Naive thymus-derived CD4-positive, alpha-beta T cell (primary cell): ENCODE results near the gene ST3GAL6. TPM values are rescaled to one million over a fixed set of nuclear protein-coding genes. Genes with fewer than 3 reads are reported as not detected.

ENCODE experiments used
- ATAC-seq: fragments of 150-1000 bp; cut with Tn5 transposase; 2 replicates; pipeline ENCODE4 v1.10.0; 2021; ENCODE audit warnings: mild to moderate bottlenecking, moderate library complexity
- CTCF ChIA-PET: fragments of 350-600 bp; sonication (Branson Sonifier 250); formaldehyde crosslinking; loops from one replicate; lab custom pipeline; 2021; ENCODE audit warnings: antibody characterized with exemption; lab: Charles Lee
- POLR2A ChIA-PET: fragments of 350-600 bp; sonication (Branson Sonifier 250); formaldehyde crosslinking; loops from one replicate; lab custom pipeline; 2021; ENCODE audit warnings: antibody characterized with exemption, inconsistent platforms; lab: Charles Lee
- DNase-seq, 9 donors: peaks; one replicate each; pipeline versions ENCODE4 v3.0.0 to v3.0.0-alpha.2; 2020 to 2022; ENCODE audit warnings: mixed read lengths in 1 of 9
- H3K27ac ChIP-seq: one replicate; pipeline ENCODE4 v1.7.0; 2013; ENCODE audit warnings: mild to moderate bottlenecking, low read depth, low read length, moderate library complexity
- H3K27me3 ChIP-seq, 2 donors: one replicate each; pipeline ENCODE4 v1.7.0; 2013; ENCODE audit warnings: low read length in 2 of 2, mild to moderate bottlenecking in 2 of 2, moderate library complexity in 2 of 2; ENCODE audit not compliant: control insufficient read depth in 2 of 2, insufficient read depth in 2 of 2
- H3K36me3 ChIP-seq, 3 experiments: 1 replicate in 2 of 3; 2 replicates in 1 of 3; pipeline ENCODE4 v1.7.0; 2013; ENCODE audit warnings: low read length in 3 of 3, mild to moderate bottlenecking in 3 of 3, moderate library complexity in 1 of 3; ENCODE audit not compliant: insufficient read depth in 3 of 3, control insufficient read depth in 2 of 3
- H3K4me1 ChIP-seq, 2 donors: one replicate each; pipeline ENCODE4 v1.7.0; 2013; ENCODE audit warnings: low read length in 2 of 2, mild to moderate bottlenecking in 2 of 2, moderate library complexity in 1 of 2; ENCODE audit not compliant: control insufficient read depth in 2 of 2, insufficient read depth in 2 of 2
- H3K4me3 ChIP-seq: 2 replicates; pipeline ENCODE4 v1.7.0; 2013; ENCODE audit warnings: mild to moderate bottlenecking, low read length
- H3K9me3 ChIP-seq, 3 experiments: 1 replicate in 2 of 3; 2 replicates in 1 of 3; pipeline ENCODE4 v1.7.0; 2013; ENCODE audit warnings: low read length in 3 of 3; ENCODE audit not compliant: control insufficient read depth in 2 of 3
- H3K27ac Mint-ChIP-seq, 9 donors: one replicate each; pipeline ENCODE4 v1.8.0; 2020 to 2022; ENCODE audit warnings: mixed read lengths in 9 of 9, mild to moderate bottlenecking in 8 of 9, moderate library complexity in 5 of 9, inconsistent platforms in 2 of 9
- H3K27me3 Mint-ChIP-seq, 5 donors: one replicate each; pipeline ENCODE4 v1.8.0; 2021 to 2022; ENCODE audit warnings: mixed read lengths in 5 of 5, mild to moderate bottlenecking in 1 of 5
- H3K36me3 Mint-ChIP-seq, 5 donors: one replicate each; pipeline ENCODE4 v1.8.0; 2020 to 2022; ENCODE audit warnings: mixed read lengths in 5 of 5, mild to moderate bottlenecking in 3 of 5, inconsistent platforms in 1 of 5
- H3K4me1 Mint-ChIP-seq, 7 donors: one replicate each; pipeline ENCODE4 v1.8.0; 2020 to 2022; ENCODE audit warnings: mixed read lengths in 7 of 7, mild to moderate bottlenecking in 3 of 7, inconsistent platforms in 1 of 7
- H3K4me3 Mint-ChIP-seq, 10 donors: one replicate each; pipeline ENCODE4 v1.8.0; 2020 to 2022; ENCODE audit warnings: mild to moderate bottlenecking in 10 of 10, mixed read lengths in 10 of 10, moderate library complexity in 6 of 10, inconsistent platforms in 2 of 10
- H3K9me3 Mint-ChIP-seq, 11 donors: one replicate each; pipeline ENCODE4 v1.8.0; 2020 to 2022; ENCODE audit warnings: mixed read lengths in 11 of 11, mild to moderate bottlenecking in 4 of 11, inconsistent platforms in 1 of 11, moderate library complexity in 1 of 11
- intact Hi-C, 2 donors: fragments of 100-400 bp; cut with micrococcal nuclease; formaldehyde crosslinking; loops; one replicate each; pipeline ENCODE4 v1.15.1; 2023
- polyA plus RNA-seq, 2 donors: library from polyadenylated mRNA; unstranded; fragments of 300-500 nt; fragmentation: Illumina TruSeq; gene quantifications; one replicate each; pipeline ENCODE4 v1.2.3, GENCODE V29; 2021
- total RNA-seq, 6 experiments: library from RNA in 5 of 6; stranded (reverse) in 5 of 6; gene quantifications; 1 replicate in 5 of 6; 2 replicates in 1 of 6; pipeline ENCODE4 v1.2.3 and lab custom pipeline; 2021 to 2026

Gene ST3GAL6
- total and polyA plus RNA-seq, 7 experiments from 2014 or later, result 0.47 to 13.5 (median 0.78) TPM; not detected in 2

- intact Hi-C loops, result no loop called here
- ChIA-PET POLR2A (no interaction called here), CTCF (no interaction called here)
- Histone ChIP-seq H3K4me3 (no peak overlapping the region), H3K27ac (no peak overlapping the region), H3K36me3 (no peaks in the 10 kb centered on the region), H3K27me3 (peaks cover 6% of the 10 kb centered on the region in 2 donors), H3K9me3 (no peaks in the 10 kb centered on the region), H3K4me1 (peaks cover 0 to 5% of the 10 kb centered on the region in 2 donors)
- no peak overlapping the region for H3K27ac Mint-ChIP-seq
- peaks cover 0 to 4% (median 0%) of the 10 kb centered on the region in 5 donors for H3K36me3 Mint-ChIP-seq
- H3K4me3 Mint-ChIP-seq, result no peak overlapping the region
- ATAC-seq (no peak), DNase-seq (no peak)
- peaks cover 40 to 73% (median 50%) of the 10 kb centered on the region in 5 donors for H3K27me3 Mint-ChIP-seq
- peaks cover 0 to 2% (median 0%) of the 10 kb centered on the region in 11 donors for H3K9me3 Mint-ChIP-seq
- peaks cover 0 to 20% (median 16%) of the 10 kb centered on the region in 7 donors for H3K4me1 Mint-ChIP-seq
Observed at GRCh38 chr3:98735761-98736269, 27.3 kb upstream of the ST3GAL6 start.

- Histone ChIP-seq H3K27me3 (peaks cover 6% of the 10 kb centered on the region in 2 donors), H3K9me3 (no peaks in the 10 kb centered on the region), H3K4me3 (no peak overlapping the region), H3K36me3 (no peaks in the 10 kb centered on the region), H3K4me1 (peaks cover 0 to 5% of the 10 kb centered on the region in 2 donors), H3K27ac (no peak overlapping the region)
- no peak for ATAC-seq
- CTCF ChIA-PET, result no interaction called here
- peaks cover 0 to 3% (median 0%) of the 10 kb centered on the region in 5 donors for H3K36me3 Mint-ChIP-seq
- peaks cover 0 to 4% (median 0%) of the 10 kb centered on the region in 11 donors for H3K9me3 Mint-ChIP-seq
- POLR2A ChIA-PET, result no interaction called here
- no peak overlapping the region for H3K4me3 Mint-ChIP-seq
- H3K27ac Mint-ChIP-seq, result no peak overlapping the region
- H3K4me1 Mint-ChIP-seq, result peaks cover 0 to 16% (median 12%) of the 10 kb centered on the region in 7 donors
- intact Hi-C loops, result no loop called here
- peaks cover 39 to 63% (median 52%) of the 10 kb centered on the region in 5 donors for H3K27me3 Mint-ChIP-seq
- no peak for DNase-seq
Observed at GRCh38 chr3:98737301-98737700, 25.8 kb upstream of the ST3GAL6 start.

GRCh38 chr3:98739266-98739665, 23.9 kb upstream of the ST3GAL6 start:
- Mint-ChIP-seq H3K4me3 (no peak overlapping the region), H3K4me1 (peaks cover 0 to 3% (median 0%) of the 10 kb centered on the region in 7 donors), H3K9me3 (peaks cover 0 to 4% (median 0%) of the 10 kb centered on the region in 11 donors), H3K27ac (no peak overlapping the region), H3K36me3 (peaks cover 0 to 3% (median 0%) of the 10 kb centered on the region in 5 donors), H3K27me3 (peaks cover 30 to 58% (median 46%) of the 10 kb centered on the region in 5 donors)
- ChIA-PET CTCF (no interaction called here), POLR2A (no interaction called here)
- peaks cover 0 to under 1% of the 10 kb centered on the region in 2 donors for H3K4me1 ChIP-seq
- H3K36me3 ChIP-seq, result no peaks in the 10 kb centered on the region
- H3K27ac ChIP-seq, result no peak overlapping the region
- intact Hi-C loops, result no loop called here
- DNase-seq (no peak), ATAC-seq (no peak)
- no peak overlapping the region for H3K4me3 ChIP-seq
- peaks cover 0 to under 1% of the 10 kb centered on the region in 2 donors for H3K27me3 ChIP-seq
- no peaks in the 10 kb centered on the region for H3K9me3 ChIP-seq

GRCh38 chr3:98740324-98740723, 22.8 kb upstream of the ST3GAL6 start:
- CTCF ChIA-PET, result interaction anchor here (0.6 kb wide), 1 partner anchor 1068 kb away, joined by 3 read pairs; no protein-coding TSS in a partner anchor
- Histone ChIP-seq H3K27ac (no peak overlapping the region), H3K27me3 (no peaks in the 10 kb centered on the region), H3K4me1 (no peaks in the 10 kb centered on the region), H3K36me3 (no peaks in the 10 kb centered on the region), H3K9me3 (no peaks in the 10 kb centered on the region), H3K4me3 (no peak overlapping the region)
- Mint-ChIP-seq H3K4me1 (no peaks in the 10 kb centered on the region), H3K27me3 (peaks cover 22 to 49% (median 35%) of the 10 kb centered on the region in 5 donors), H3K27ac (no peak overlapping the region), H3K4me3 (no peak overlapping the region), H3K9me3 (peaks cover 0 to 2% (median 0%) of the 10 kb centered on the region in 11 donors), H3K36me3 (peaks cover 0 to 3% (median 0%) of the 10 kb centered on the region in 5 donors)
- ATAC-seq, result no peak
- intact Hi-C loops, result no loop called here
- POLR2A ChIA-PET, result no interaction called here
- DNase-seq, result no peak

GRCh38 chr3:98741121-98741716, 21.9 kb upstream of the ST3GAL6 start:
- peaks cover 20 to 49% (median 31%) of the 10 kb centered on the region in 5 donors for H3K27me3 Mint-ChIP-seq
- no peaks in the 10 kb centered on the region for H3K4me1 Mint-ChIP-seq
- Histone ChIP-seq H3K27ac (no peak overlapping the region), H3K4me1 (no peaks in the 10 kb centered on the region), H3K4me3 (no peak overlapping the region), H3K27me3 (no peaks in the 10 kb centered on the region), H3K9me3 (no peaks in the 10 kb centered on the region), H3K36me3 (no peaks in the 10 kb centered on the region)
- no peak overlapping the region for H3K27ac Mint-ChIP-seq
- H3K9me3 Mint-ChIP-seq, result peaks cover 0 to 2% (median 0%) of the 10 kb centered on the region in 11 donors
- CTCF ChIA-PET, result interaction anchor here (0.6 kb wide), 1 partner anchor 1067 kb away, joined by 3 read pairs; no protein-coding TSS in a partner anchor
- intact Hi-C loops, result no loop called here
- POLR2A ChIA-PET, result no interaction called here
- H3K36me3 Mint-ChIP-seq, result peaks cover 0 to 3% (median 0%) of the 10 kb centered on the region in 5 donors
- ATAC-seq, result no peak
- no peak overlapping the region for H3K4me3 Mint-ChIP-seq
- DNase-seq, result no peak

GRCh38 chr3:98743071-98743470, 20.1 kb upstream of the ST3GAL6 start:
- no peak for DNase-seq
- H3K4me3 Mint-ChIP-seq, result no peak overlapping the region

More at GRCh38 chr3:98743071-98743470, 20.1 kb upstream of the ST3GAL6 start:
- no peaks in the 10 kb centered on the region for H3K9me3 ChIP-seq
- intact Hi-C loops, result no loop called here
- no peak overlapping the region for H3K27ac Mint-ChIP-seq
- H3K36me3 ChIP-seq, result no peaks in the 10 kb centered on the region
- ATAC-seq, result no peak
- no peak overlapping the region for H3K4me3 ChIP-seq
- peaks cover 15 to 39% (median 27%) of the 10 kb centered on the region in 5 donors for H3K27me3 Mint-ChIP-seq
- ChIA-PET CTCF (no interaction called here), POLR2A (no interaction called here)
- no peak overlapping the region for H3K27ac ChIP-seq
- H3K4me1 ChIP-seq, result no peaks in the 10 kb centered on the region
- H3K4me1 Mint-ChIP-seq, result no peaks in the 10 kb centered on the region
- H3K36me3 Mint-ChIP-seq, result no peaks in the 10 kb centered on the region
- no peaks in the 10 kb centered on the region for H3K27me3 ChIP-seq
- H3K9me3 Mint-ChIP-seq, result peaks cover 0 to 2% (median 0%) of the 10 kb centered on the region in 11 donors
